ENCODE measurements around the gene LETM1.

The LETM1 gene

DNA sequence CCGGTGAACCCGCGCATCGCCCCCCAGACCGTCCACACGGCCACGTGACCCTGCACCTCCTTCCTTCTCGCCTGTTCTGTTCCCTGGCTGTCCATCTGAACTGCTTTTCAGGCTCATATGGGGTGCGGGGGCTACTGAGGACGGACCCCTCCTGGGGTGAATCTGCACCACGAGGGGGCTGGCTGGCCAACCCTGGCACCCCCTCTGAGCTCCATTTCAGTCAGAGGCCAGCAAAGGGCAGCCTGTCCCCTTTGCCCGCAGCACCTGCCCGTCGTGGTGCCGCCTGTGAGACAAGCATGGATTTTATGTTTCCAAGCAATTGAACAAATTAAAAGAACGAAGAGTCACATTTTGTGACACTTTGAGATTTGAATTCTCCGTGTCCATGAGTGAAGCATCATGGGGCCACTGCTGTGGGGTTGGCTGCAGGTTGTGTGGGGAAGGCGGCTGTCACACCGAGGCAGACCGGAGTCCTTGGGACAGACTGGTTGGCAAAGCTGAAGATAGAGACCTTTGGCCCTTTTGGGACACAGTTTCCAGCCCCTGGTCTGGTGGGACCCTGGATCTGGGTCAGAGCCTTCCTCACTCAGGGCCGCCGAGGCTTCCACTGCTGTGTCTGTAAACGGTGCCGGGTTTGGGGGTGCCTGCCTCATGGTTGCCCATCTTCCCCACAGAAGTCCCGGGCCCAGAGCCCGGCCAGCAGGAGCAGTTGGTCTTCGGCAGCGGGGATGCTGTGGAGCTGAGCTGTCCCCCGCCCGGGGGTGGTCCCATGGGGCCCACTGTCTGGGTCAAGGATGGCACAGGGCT is 57.2 kb downstream of the LETM1 start:
- DNase-seq = no peak
- Histone ChIP-seq H3K36me3 (peaks cover 19% of the 10 kb centered on the region), H3K4me3 (ENCODE audit: low read depth, low read length) (no peak overlapping the region), H3K27me3 (ENCODE audit: insufficient read depth, low read depth, severe bottlenecking) (peaks cover 3% of the 10 kb centered on the region), H3K9me3 (ENCODE audit: severe bottlenecking) (no peaks in the 10 kb centered on the region), H3K27ac (no peak overlapping the region)
- TF ChIP-seq, protein P1, sequence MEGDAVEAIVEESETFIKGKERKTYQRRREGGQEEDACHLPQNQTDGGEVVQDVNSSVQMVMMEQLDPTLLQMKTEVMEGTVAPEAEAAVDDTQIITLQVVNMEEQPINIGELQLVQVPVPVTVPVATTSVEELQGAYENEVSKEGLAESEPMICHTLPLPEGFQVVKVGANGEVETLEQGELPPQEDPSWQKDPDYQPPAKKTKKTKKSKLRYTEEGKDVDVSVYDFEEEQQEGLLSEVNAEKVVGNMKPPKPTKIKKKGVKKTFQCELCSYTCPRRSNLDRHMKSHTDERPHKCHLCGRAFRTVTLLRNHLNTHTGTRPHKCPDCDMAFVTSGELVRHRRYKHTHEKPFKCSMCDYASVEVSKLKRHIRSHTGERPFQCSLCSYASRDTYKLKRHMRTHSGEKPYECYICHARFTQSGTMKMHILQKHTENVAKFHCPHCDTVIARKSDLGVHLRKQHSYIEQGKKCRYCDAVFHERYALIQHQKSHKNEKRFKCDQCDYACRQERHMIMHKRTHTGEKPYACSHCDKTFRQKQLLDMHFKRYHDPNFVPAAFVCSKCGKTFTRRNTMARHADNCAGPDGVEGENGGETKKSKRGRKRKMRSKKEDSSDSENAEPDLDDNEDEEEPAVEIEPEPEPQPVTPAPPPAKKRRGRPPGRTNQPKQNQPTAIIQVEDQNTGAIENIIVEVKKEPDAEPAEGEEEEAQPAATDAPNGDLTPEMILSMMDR (IDR thresholded peaks at IDR 0.05; ENCODE audit: low read depth, low read length) = no peak

DNA sequence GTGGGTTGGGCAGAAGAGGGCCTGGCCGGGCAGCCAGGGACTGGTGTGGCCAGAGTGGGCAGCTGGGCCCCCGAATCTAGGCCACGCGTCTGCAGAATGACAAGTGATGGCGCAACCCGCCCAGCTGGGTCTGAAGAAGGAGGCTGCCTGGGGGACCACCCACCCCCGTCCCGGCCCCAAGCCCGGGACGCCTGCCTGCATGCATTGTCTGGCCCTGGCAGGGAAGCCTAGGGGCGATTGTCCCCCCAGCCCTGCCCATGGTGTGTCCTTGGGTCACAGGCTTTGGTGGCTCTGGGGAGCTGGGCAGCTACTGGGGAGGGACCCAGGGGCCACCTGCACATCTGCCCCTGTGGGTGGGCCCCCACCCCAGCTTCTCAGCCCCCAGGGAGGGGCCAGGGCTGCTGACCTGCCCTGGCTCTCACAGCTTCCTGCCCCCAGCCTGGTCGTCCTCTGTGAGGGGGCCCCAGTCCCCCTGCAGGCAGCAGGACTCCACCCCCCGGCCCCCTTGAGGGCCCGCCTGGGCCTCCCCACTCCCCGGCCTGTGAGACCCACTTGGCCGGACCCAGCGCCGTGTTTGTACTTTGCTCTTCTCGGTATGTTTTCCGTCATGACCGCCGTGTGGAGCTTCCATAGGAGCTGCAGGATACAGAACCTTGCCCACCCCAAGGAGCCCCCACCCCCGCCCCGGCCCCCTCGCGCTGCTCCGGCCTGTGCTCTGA is 57.9 kb downstream of the LETM1 start:
- no peaks in the 10 kb centered on the region for H3K9me3 ChIP-seq (ENCODE audit: severe bottlenecking)
- H3K27me3 ChIP-seq (ENCODE audit: insufficient read depth, low read depth, severe bottlenecking) = peaks cover 3% of the 10 kb centered on the region
- H3K36me3 ChIP-seq = peaks cover 13% of the 10 kb centered on the region
- H3K4me3 ChIP-seq (ENCODE audit: low read depth, low read length) = no peak overlapping the region
- TF ChIP-seq, protein P1 (IDR thresholded peaks at IDR 0.05; ENCODE audit: low read depth, low read length) = no peak
- H3K27ac ChIP-seq = no peak overlapping the region
- no peak for DNase-seq

DNA sequence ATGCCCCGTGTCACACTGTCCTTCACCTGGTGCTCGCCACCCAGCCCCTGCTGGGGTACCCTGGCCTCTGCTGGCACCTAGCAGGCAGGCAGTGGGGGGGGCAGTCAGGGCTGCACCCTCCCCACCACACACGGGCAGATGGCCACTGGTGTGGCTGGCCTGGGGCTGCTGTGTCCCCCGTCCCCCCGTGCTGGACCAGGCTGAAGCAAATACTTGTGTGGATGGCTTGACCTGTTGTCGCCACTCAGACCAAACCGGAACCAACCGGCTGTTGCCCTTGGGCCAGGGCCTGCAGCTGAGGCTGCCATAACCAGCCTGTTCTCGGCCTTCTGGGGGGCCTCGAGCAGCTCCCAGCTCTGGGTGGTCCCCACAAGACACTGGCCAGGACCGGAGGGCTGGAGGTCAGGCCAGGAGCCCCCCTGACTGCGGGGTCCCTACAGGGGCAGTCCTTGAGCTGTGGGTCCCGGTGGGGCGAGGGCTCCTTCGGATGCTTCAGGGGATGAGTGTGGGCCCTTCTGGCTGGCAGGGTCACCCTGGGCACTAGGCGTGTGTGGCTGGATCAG is 58.6 kb downstream of the LETM1 start:
- DNase-seq = no peak
- TF ChIP-seq, protein P1 (IDR thresholded peaks at IDR 0.05; ENCODE audit: low read depth, low read length) = no peak
- Histone ChIP-seq H3K9me3 (ENCODE audit: severe bottlenecking) (no peaks in the 10 kb centered on the region), H3K36me3 (peaks cover 13% of the 10 kb centered on the region), H3K4me3 (ENCODE audit: low read depth, low read length) (no peak overlapping the region), H3K27ac (no peak overlapping the region), H3K27me3 (ENCODE audit: insufficient read depth, low read depth, severe bottlenecking) (peaks cover 3% of the 10 kb centered on the region)

DNA sequence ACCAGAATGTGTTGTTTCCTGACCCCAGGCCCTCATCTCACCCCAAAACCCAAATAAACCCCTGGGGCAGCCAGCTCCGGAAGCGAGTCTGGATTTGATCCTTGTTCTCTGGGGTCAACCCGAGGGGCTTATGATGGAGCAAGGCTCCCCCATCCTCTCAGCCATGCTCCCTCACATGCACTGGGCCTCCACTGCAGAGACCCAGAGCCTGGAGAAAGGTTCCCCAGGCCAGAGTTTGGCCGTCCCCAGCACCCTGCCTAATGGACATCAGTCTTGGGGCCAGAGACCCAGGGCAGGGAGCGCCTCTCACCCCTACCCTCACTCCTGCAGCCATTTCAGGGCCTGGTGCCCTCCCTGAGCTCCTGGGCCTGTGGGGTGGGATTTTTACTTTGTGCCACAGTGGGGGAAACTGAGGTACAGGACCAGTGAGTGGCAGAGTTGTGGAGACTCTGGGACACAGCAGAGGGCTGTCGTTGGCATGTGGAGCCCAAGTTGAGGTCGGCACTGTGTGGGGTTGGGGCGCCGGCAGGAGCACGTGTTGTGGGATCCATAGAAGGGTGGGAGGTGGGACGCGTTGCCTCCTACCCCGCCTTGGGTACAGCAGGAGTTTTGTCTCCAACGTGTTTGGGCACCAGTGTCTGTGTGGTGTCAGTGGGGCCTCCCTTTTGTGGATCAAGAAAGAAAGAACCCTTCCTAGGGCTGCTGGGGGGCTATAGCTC is 59.3 kb downstream of the LETM1 start:
- no peak overlapping the region for H3K27ac ChIP-seq
- H3K4me3 ChIP-seq (ENCODE audit: low read depth, low read length) = no peak overlapping the region
- no peaks in the 10 kb centered on the region for H3K9me3 ChIP-seq (ENCODE audit: severe bottlenecking)
- no peak for DNase-seq
- H3K36me3 ChIP-seq = peaks cover 13% of the 10 kb centered on the region
- TF ChIP-seq, protein P1 (IDR thresholded peaks at IDR 0.05; ENCODE audit: low read depth, low read length) = no peak
- peaks cover 3% of the 10 kb centered on the region for H3K27me3 ChIP-seq (ENCODE audit: insufficient read depth, low read depth, severe bottlenecking)

DNA sequence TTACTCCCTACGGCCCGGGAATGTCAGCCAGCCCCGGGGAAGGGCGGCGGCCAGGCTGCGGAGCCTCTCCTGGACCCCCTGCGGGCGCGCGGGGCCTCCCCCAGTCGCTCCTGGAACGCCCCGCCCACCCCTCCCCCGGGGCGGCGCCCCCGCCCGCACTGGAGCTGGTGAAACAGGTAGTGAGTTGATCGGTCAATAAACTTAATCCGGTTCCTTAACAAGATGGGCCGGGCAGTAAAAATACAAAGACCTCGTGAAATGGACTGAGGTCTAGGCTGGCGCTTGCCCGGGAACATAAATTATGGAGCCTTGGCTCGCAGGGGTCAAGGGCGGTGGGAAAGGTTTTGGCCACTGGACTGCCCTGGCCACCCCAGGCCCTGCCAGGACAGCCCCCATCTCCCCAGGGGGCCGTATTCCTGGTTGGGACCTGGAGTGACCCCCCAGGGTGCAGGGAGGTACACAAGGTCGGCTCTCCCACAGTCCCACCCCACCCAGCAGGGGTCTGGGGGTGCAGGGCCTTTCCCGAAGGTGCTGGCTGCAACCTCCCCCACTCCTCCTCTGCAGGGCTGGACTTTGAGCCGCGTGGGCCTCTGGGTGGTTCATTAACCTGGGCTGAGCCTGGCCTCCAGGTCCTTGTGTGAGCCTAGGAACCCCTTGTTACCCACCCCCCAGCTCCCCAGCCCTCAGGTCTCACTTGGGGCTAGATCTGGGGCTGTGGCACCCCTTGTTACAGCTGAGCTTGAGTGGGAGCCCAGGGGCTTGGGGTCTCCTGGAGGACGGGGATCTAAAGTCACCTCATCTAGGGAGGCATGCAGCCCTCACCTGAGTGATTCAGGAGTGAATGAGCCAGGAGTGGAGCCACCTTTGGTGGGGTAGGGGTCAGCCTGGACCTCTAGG is 60.4 kb downstream of the LETM1 start:
- peaks cover 3% of the 10 kb centered on the region for H3K27me3 ChIP-seq (ENCODE audit: insufficient read depth, low read depth, severe bottlenecking)
- TF ChIP-seq, protein P1 (IDR thresholded peaks at IDR 0.05; ENCODE audit: low read depth, low read length) = no peak
- peak overlapping the region; percentile 60 for H3K4me3 ChIP-seq (ENCODE audit: low read depth, low read length)
- peaks cover 11% of the 10 kb centered on the region for H3K36me3 ChIP-seq
- peak; percentile 42 for DNase-seq
- H3K9me3 ChIP-seq (ENCODE audit: severe bottlenecking) = no peaks in the 10 kb centered on the region
- H3K27ac ChIP-seq = no peak overlapping the region; the same call in 1 of the 2 replicates

Data from WERI-Rb-1 (cell line).